Left ventricle myocardium inferior (tissue), 1 donor: ENCODE measurements around the gene LCN1. TPM values are rescaled to one million over a fixed set of nuclear protein-coding genes. Genes with fewer than 3 reads are reported as not detected.

Experiments used
- DNase-seq: peaks from one replicate; pipeline ENCODE4 v3.0.0-alpha.2; 2020
- H3K27ac ChIP-seq: fragments of 200-600 bp; replicated peaks from 2 replicates; pipeline ENCODE4 v1.8.0; 2021
- H3K27me3 ChIP-seq: fragments of 200-600 bp; 2 replicates; pipeline ENCODE4 v1.8.0; 2021; ENCODE audit warnings: low read depth
- H3K36me3 ChIP-seq: fragments of 200-600 bp; 2 replicates; pipeline ENCODE4 v1.8.0; 2021
- H3K4me1 ChIP-seq: fragments of 200-600 bp; 2 replicates; pipeline ENCODE4 v1.8.0; 2021
- H3K4me3 ChIP-seq: fragments of 200-600 bp; 2 replicates; pipeline ENCODE4 v1.8.0; 2021; ENCODE audit warnings: mild to moderate bottlenecking, moderate library complexity
- H3K9me3 ChIP-seq: fragments of 200-600 bp; replicated peaks from 2 replicates; pipeline ENCODE4 v1.8.0; 2021
- intact Hi-C: fragments of 100-400 bp; cut with micrococcal nuclease; formaldehyde crosslinking; loops from one replicate; pipeline ENCODE4 v1.11.0; 2022
- total RNA-seq: library from RNA; stranded (reverse); fragmentation: NEBNext Ultra II Directional; extraction: Animal tissue kit (Norgen Biotek cat#: 25700); gene quantifications from one replicate; pipeline ENCODE4 v1.2.1, GENCODE V29; 2021
- TF ChIP-seq, protein P1 (sequence below): fragments of 200-600 bp; IDR thresholded peaks from 2 replicates; pipeline ENCODE4 v1.8.0; 2021; ENCODE audit warnings: antibody characterized with exemption, mild to moderate bottlenecking, borderline replicate concordance
- donor health status: DM: no; HTN: yes; CAD: no; lungs with severe emphysema.

LCN1 gene
- total RNA-seq, 1 donor from 2014 or later = not detected

DNA sequence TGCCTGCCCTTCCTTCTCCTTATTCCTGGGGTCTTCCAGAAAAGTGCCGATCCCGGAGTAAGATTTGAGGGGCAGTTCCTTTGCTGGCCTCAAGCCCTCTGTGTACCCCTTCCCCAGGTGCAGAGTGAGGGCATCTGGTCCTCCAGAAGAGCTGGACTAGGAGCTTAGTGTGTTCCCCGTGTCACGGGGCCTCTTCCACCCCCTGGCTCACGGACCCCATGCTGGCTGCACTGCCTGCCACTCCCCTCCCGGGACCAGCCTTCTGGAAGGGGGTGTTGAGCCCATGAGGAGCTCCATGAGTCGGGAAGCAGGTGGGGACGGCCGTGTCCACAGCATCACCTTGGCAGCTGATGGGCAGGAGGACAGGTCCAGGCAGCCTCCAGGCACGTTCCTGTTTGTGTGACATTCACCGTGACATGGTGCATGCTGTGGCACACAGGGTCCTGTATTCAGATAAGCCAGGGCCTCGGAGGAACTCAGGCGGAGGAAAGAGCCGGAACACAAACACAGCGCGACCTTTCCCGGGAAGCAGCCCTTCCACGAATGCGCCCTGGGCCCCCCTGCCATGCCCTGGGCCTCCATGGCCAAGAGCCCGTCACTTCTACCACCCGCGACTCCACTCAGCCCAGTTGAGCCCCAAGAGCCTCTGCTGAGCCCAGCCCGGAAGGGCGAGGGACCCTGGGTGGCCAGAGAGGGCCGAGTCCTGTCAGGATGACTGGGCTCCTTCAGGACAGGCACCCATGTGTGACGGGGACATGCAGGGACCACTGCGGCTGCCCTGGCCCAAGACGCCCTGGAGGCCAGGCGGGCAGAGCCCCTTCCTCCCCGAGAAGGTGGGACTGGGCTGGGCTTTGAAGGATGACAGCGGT is 5.9 kb upstream of the LCN1 start:
- TF ChIP-seq, protein P1, sequence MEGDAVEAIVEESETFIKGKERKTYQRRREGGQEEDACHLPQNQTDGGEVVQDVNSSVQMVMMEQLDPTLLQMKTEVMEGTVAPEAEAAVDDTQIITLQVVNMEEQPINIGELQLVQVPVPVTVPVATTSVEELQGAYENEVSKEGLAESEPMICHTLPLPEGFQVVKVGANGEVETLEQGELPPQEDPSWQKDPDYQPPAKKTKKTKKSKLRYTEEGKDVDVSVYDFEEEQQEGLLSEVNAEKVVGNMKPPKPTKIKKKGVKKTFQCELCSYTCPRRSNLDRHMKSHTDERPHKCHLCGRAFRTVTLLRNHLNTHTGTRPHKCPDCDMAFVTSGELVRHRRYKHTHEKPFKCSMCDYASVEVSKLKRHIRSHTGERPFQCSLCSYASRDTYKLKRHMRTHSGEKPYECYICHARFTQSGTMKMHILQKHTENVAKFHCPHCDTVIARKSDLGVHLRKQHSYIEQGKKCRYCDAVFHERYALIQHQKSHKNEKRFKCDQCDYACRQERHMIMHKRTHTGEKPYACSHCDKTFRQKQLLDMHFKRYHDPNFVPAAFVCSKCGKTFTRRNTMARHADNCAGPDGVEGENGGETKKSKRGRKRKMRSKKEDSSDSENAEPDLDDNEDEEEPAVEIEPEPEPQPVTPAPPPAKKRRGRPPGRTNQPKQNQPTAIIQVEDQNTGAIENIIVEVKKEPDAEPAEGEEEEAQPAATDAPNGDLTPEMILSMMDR = no peak
- H3K27me3 ChIP-seq = peaks cover 15% of the 10 kb centered on the region
- H3K4me3 ChIP-seq = no peak overlapping the region
- no peaks in the 10 kb centered on the region for H3K36me3 ChIP-seq
- intact Hi-C loops = no loop called here
- H3K4me1 ChIP-seq = no peaks in the 10 kb centered on the region
- H3K27ac ChIP-seq = no peak overlapping the region
- peaks cover 1% of the 10 kb centered on the region for H3K9me3 ChIP-seq
- DNase-seq = no peak

DNA sequence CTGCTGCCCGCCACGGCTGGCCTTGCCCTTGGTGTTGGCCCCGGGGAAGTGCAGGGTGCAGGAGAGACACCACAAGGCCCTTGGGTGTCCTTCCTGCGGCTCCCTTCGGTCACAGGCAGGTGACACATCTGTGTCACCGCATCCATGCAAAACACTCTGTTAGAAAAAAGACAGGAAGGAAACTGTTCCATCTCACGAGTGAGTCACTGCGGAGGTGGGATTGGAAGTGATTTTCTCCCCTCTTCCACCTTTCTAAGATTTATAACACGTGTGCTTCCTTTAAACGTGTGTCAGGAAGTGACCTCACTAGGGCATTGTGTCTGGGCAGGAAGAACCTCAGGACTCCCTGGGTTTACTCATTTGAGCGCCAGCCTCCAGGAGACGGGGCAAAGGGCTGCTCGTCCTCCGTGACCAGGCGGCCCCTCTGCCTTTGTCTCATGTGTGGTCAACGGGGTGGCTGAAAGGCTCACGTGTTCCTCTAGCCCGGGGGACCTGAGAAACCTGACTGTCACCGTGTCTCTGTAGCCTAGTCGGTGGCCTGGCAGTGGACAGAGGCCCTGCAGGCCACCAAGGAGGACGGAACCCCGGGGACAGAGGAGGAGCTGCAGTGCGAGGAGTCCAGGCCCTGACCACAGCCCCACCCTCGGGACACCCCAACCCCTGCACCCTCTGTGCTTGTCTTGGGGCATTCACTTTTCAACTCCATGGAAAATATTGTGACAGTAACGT is 4.9 kb upstream of the LCN1 start:
- intact Hi-C loops = no loop called here
- no peaks in the 10 kb centered on the region for H3K36me3 ChIP-seq
- no peaks in the 10 kb centered on the region for H3K9me3 ChIP-seq
- peaks cover 20% of the 10 kb centered on the region for H3K27me3 ChIP-seq
- H3K4me1 ChIP-seq = no peaks in the 10 kb centered on the region
- DNase-seq = no peak
- no peak overlapping the region for H3K27ac ChIP-seq
- no peak overlapping the region for H3K4me3 ChIP-seq
- TF ChIP-seq, protein P1 = no peak

DNA sequence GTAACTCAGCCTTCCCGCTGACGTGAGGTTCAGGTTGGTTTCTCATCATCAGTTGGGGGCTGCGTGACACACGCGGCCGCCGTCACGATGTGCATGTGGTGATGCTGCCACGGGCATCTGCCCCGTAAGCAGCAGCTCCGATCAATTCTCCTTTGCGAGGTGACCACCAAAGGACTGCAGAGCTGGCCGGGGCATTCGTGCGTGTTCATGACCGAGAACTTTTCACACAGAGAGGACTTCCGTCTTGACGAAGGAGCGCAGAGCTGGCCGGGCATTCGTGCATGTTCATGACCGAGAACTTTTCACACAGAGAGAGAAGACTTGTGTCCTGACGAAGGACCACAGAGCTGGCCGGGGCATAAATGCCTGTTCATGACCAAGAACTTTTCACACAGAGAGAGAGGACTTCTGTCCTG is 3.8 kb upstream of the LCN1 start:
- TF ChIP-seq, protein P1 = no peak
- no peak for DNase-seq
- H3K27me3 ChIP-seq = peaks cover 31% of the 10 kb centered on the region
- no peaks in the 10 kb centered on the region for H3K36me3 ChIP-seq
- no peaks in the 10 kb centered on the region for H3K9me3 ChIP-seq
- H3K27ac ChIP-seq = no peak overlapping the region
- no peak overlapping the region for H3K4me3 ChIP-seq
- H3K4me1 ChIP-seq = no peaks in the 10 kb centered on the region
- intact Hi-C loops = no loop called here

DNA sequence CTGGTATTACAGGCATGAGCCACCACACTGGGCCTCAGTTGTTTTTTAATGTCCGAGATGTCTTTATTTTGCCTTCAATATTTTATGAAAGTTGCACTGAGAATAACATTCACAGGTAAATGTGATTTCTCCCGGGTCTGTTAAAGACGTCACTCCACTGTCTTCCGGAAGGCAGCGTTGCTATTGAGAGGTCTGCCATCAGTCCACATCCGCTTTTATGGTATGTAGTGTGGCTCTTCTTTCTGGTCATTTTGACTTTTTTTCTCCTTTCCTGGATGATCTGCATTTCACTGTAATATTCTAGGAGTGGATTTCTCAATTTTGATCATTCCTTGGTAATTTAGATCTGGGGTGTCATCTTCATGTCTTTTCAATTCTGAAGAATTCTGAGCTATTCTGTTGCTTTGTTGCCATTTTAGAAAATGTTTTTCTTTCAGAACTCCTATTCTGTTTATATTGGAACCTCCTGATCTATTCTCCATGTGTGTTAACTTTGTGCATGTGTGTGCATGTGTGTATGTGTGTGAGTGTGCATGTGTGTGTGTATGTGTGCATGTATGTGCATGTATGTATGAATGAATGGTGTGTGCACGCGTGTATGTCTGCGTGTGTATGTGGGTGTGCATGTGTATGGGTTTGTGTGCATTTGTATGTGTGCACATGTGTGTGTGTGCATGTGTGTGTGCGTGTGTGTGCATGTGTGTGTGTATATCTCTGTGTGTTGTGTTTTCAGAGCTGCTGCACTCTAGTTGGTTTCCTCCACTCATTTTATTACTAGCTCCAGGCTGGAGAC is 1.9 kb upstream of the LCN1 start:
- intact Hi-C loops = no loop called here
- no peak for DNase-seq
- H3K4me1 ChIP-seq = no peaks in the 10 kb centered on the region
- peaks cover 51% of the 10 kb centered on the region for H3K27me3 ChIP-seq
- no peaks in the 10 kb centered on the region for H3K9me3 ChIP-seq
- TF ChIP-seq, protein P1 = no peak
- no peak overlapping the region for H3K27ac ChIP-seq
- H3K36me3 ChIP-seq = no peaks in the 10 kb centered on the region
- H3K4me3 ChIP-seq = no peak overlapping the region

DNA sequence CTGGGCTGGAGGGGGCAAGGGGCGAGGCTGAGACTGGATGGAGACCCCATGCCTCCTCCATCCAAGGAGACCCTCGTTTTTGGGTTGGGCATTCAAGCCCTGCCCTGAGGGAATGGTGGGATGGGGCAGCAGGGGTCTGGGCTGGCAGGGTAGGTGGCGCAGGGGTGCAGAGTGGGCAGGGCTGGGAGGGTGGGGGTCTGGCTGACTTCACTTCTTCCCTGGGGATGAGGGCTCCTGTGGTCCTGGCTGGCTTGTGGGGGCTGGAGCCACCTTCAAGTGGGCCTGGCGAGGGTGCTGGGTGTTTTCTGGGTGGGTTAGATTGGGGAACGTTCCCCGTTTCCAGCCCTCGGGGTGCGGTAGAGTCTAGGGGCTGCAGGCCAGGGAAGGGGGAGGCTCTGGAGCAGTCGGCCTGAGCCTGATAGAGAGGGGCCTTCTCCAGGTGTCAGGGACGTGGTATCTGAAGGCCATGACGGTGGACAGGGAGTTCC is 412 bp downstream of the LCN1 start:
- Histone ChIP-seq H3K27ac (no peak overlapping the region), H3K9me3 (no peaks in the 10 kb centered on the region), H3K36me3 (no peaks in the 10 kb centered on the region), H3K4me1 (no peaks in the 10 kb centered on the region), H3K27me3 (peaks cover 56% of the 10 kb centered on the region), H3K4me3 (no peak overlapping the region)
- no peak for DNase-seq
- TF ChIP-seq, protein P1 = no peak
- intact Hi-C loops = no loop called here
